ENCODE data around the gene UBE2J2.
"Not testable (repeated sequence)": the region's sequence is repeated elsewhere in the genome, so short reads cannot be mapped to it uniquely, and the experiment has no call there.

The UBE2J2 gene

GRCh38 chr1:1273512-1274298, at the start of gene UBE2J2:
Gene UBE2J2 (minus strand): TSS chr1:1273854. CDS start chr1:1267992, 5,862 bp downstream.
- in situ Hi-C loops (cut with MboI; ENCODE audit: low sequenced_read_pairs), result no loop called here

GRCh38 chr1:1322952-1323351, 49.3 kb upstream of the UBE2J2 start:
- in situ Hi-C loops (cut with MboI; ENCODE audit: low sequenced_read_pairs), result no loop called here

- in situ Hi-C loops (cut with MboI; ENCODE audit: low sequenced_read_pairs), result no loop called here
Observed at GRCh38 chr1:1322418-1322817, 48.8 kb upstream of the UBE2J2 start.

GRCh38 chr1:1321477-1321876, 47.8 kb upstream of the UBE2J2 start:
- in situ Hi-C loops (cut with MboI; ENCODE audit: low sequenced_read_pairs), result no loop called here

- in situ Hi-C loops (cut with MboI; ENCODE audit: low sequenced_read_pairs), result no loop called here
Observed at GRCh38 chr1:1320666-1321448, 47.2 kb upstream of the UBE2J2 start.

GRCh38 chr1:1319646-1319941, 45.9 kb upstream of the UBE2J2 start:
- in situ Hi-C loops (cut with MboI; ENCODE audit: low sequenced_read_pairs), result no loop called here

GRCh38 chr1:1318777-1319645, 45.4 kb upstream of the UBE2J2 start:
- in situ Hi-C loops (cut with MboI; ENCODE audit: low sequenced_read_pairs), result no loop called here

GRCh38 chr1:1318131-1318652, 44.5 kb upstream of the UBE2J2 start:
- in situ Hi-C loops (cut with MboI; ENCODE audit: low sequenced_read_pairs), result no loop called here

- in situ Hi-C loops (cut with MboI; ENCODE audit: low sequenced_read_pairs), result no loop called here
Observed at GRCh38 chr1:1317420-1317819, 43.8 kb upstream of the UBE2J2 start.

- in situ Hi-C loops (cut with MboI; ENCODE audit: low sequenced_read_pairs), result not testable (repeated sequence)
Observed at GRCh38 chr1:1316199-1316598, 42.5 kb upstream of the UBE2J2 start.

- in situ Hi-C loops (cut with MboI; ENCODE audit: low sequenced_read_pairs), result no loop called here
Observed at GRCh38 chr1:1315435-1315954, 41.8 kb upstream of the UBE2J2 start.

- in situ Hi-C loops (cut with MboI; ENCODE audit: low sequenced_read_pairs), result no loop called here
Observed at GRCh38 chr1:1314678-1315335, 41.2 kb upstream of the UBE2J2 start.

GRCh38 chr1:1314237-1314586, 40.6 kb upstream of the UBE2J2 start:
- in situ Hi-C loops (cut with MboI; ENCODE audit: low sequenced_read_pairs), result no loop called here

GRCh38 chr1:1313500-1314236, 40.0 kb upstream of the UBE2J2 start:
- in situ Hi-C loops (cut with MboI; ENCODE audit: low sequenced_read_pairs), result no loop called here

GRCh38 chr1:1312450-1313314, 39.0 kb upstream of the UBE2J2 start:
- in situ Hi-C loops (cut with MboI; ENCODE audit: low sequenced_read_pairs), result no loop called here

GRCh38 chr1:1311107-1312104, 37.8 kb upstream of the UBE2J2 start:
- in situ Hi-C loops (cut with MboI; ENCODE audit: low sequenced_read_pairs), result no loop called here

GRCh38 chr1:1310476-1311053, 36.9 kb upstream of the UBE2J2 start:
- in situ Hi-C loops (cut with MboI; ENCODE audit: low sequenced_read_pairs), result no loop called here

GRCh38 chr1:1310109-1310385, 36.4 kb upstream of the UBE2J2 start:
- in situ Hi-C loops (cut with MboI; ENCODE audit: low sequenced_read_pairs), result no loop called here
